ENCODE results near the gene TBL2. TPM values are rescaled to one million over a fixed set of nuclear protein-coding genes. Genes with fewer than 3 reads are reported as not detected.

The TBL2 gene
- total and polyA plus RNA-seq, 2 experiments from 2014 or later: 6.9 to 27.8 TPM

DNA sequence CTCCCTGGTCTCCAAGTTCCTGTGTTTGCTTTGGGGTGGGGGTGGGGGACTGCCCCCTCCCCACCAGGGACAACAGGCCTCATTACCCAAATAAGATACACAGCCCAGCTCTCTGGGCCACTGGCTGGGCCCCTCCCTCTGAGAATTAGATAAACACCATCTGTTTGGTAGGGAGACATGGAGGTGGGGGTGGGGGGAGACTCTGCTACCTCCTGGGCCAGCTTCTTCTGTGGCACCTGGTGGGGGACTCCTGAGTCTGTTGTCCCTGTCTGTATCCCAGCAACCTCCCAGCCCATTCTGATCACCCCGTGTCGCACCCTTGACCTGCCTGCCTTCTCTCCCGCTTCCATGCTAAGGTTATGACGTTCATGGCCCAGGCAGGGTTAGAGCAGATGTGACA lies 40.2 kb upstream of the TBL2 start:
- Mint-ChIP-seq H3K4me1 (peaks cover 2% of the 10 kb centered on the region; the same call in 1 of the 3 replicates), H3K27me3 (ENCODE audit: insufficient read depth, low read depth, poor library complexity) (peaks cover 16% of the 10 kb centered on the region), H3K36me3 (ENCODE audit: low read depth) (no peaks in the 10 kb centered on the region; the same call in 1 of the 3 replicates), H3K4me3 (no peak overlapping the region), H3K27ac (no peak overlapping the region), H3K9me3 (no peaks in the 10 kb centered on the region)
- Histone ChIP-seq H3F3A (replicated peaks; ENCODE audit: low read depth) (0 out of 2 replicates have a peak, but pooled peaks cover 5% of the 10 kb centered on the region), H3K9me2 (ENCODE audit: insufficient read depth) (no peaks in the 10 kb centered on the region), H3K36me3 (ENCODE audit: insufficient read depth) (no peaks in the 10 kb centered on the region; the same call in 1 of the 2 replicates), H4K20me1 (replicated peaks; ENCODE audit: insufficient read depth) (no peaks in the 10 kb centered on the region), H3K27ac (ENCODE audit: low read depth) (no peak overlapping the region), H3K27me3 (ENCODE audit: insufficient read depth) (peaks cover 6% of the 10 kb centered on the region), H3K4me1 (ENCODE audit: insufficient read depth) (0 out of 2 replicates have a peak, but pooled peaks cover 8% of the 10 kb centered on the region), H3K79me2 (replicated peaks; ENCODE audit: insufficient read depth) (no peaks in the 10 kb centered on the region), H2AFZ (no peak overlapping the region), H3K4me2 (no peak overlapping the region), H3K4me3 (no peak overlapping the region)
- ATAC-seq (no peak), DNase-seq (ENCODE audit: low spot score) (no peak)
- TF ChIP-seq, protein P1, sequence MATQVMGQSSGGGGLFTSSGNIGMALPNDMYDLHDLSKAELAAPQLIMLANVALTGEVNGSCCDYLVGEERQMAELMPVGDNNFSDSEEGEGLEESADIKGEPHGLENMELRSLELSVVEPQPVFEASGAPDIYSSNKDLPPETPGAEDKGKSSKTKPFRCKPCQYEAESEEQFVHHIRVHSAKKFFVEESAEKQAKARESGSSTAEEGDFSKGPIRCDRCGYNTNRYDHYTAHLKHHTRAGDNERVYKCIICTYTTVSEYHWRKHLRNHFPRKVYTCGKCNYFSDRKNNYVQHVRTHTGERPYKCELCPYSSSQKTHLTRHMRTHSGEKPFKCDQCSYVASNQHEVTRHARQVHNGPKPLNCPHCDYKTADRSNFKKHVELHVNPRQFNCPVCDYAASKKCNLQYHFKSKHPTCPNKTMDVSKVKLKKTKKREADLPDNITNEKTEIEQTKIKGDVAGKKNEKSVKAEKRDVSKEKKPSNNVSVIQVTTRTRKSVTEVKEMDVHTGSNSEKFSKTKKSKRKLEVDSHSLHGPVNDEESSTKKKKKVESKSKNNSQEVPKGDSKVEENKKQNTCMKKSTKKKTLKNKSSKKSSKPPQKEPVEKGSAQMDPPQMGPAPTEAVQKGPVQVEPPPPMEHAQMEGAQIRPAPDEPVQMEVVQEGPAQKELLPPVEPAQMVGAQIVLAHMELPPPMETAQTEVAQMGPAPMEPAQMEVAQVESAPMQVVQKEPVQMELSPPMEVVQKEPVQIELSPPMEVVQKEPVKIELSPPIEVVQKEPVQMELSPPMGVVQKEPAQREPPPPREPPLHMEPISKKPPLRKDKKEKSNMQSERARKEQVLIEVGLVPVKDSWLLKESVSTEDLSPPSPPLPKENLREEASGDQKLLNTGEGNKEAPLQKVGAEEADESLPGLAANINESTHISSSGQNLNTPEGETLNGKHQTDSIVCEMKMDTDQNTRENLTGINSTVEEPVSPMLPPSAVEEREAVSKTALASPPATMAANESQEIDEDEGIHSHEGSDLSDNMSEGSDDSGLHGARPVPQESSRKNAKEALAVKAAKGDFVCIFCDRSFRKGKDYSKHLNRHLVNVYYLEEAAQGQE (IDR thresholded peaks at IDR 0.05; ENCODE audit: unreplicated experiment): no peak
- TF ChIP-seq ZNF114 (CRISPR knock-in tag; IDR thresholded peaks at IDR 0.05): no peak
- TF ChIP-seq ZNF331 (CRISPR knock-in tag; IDR thresholded peaks at IDR 0.05; ENCODE audit: low read depth): no peak
- TF ChIP-seq, protein P2, sequence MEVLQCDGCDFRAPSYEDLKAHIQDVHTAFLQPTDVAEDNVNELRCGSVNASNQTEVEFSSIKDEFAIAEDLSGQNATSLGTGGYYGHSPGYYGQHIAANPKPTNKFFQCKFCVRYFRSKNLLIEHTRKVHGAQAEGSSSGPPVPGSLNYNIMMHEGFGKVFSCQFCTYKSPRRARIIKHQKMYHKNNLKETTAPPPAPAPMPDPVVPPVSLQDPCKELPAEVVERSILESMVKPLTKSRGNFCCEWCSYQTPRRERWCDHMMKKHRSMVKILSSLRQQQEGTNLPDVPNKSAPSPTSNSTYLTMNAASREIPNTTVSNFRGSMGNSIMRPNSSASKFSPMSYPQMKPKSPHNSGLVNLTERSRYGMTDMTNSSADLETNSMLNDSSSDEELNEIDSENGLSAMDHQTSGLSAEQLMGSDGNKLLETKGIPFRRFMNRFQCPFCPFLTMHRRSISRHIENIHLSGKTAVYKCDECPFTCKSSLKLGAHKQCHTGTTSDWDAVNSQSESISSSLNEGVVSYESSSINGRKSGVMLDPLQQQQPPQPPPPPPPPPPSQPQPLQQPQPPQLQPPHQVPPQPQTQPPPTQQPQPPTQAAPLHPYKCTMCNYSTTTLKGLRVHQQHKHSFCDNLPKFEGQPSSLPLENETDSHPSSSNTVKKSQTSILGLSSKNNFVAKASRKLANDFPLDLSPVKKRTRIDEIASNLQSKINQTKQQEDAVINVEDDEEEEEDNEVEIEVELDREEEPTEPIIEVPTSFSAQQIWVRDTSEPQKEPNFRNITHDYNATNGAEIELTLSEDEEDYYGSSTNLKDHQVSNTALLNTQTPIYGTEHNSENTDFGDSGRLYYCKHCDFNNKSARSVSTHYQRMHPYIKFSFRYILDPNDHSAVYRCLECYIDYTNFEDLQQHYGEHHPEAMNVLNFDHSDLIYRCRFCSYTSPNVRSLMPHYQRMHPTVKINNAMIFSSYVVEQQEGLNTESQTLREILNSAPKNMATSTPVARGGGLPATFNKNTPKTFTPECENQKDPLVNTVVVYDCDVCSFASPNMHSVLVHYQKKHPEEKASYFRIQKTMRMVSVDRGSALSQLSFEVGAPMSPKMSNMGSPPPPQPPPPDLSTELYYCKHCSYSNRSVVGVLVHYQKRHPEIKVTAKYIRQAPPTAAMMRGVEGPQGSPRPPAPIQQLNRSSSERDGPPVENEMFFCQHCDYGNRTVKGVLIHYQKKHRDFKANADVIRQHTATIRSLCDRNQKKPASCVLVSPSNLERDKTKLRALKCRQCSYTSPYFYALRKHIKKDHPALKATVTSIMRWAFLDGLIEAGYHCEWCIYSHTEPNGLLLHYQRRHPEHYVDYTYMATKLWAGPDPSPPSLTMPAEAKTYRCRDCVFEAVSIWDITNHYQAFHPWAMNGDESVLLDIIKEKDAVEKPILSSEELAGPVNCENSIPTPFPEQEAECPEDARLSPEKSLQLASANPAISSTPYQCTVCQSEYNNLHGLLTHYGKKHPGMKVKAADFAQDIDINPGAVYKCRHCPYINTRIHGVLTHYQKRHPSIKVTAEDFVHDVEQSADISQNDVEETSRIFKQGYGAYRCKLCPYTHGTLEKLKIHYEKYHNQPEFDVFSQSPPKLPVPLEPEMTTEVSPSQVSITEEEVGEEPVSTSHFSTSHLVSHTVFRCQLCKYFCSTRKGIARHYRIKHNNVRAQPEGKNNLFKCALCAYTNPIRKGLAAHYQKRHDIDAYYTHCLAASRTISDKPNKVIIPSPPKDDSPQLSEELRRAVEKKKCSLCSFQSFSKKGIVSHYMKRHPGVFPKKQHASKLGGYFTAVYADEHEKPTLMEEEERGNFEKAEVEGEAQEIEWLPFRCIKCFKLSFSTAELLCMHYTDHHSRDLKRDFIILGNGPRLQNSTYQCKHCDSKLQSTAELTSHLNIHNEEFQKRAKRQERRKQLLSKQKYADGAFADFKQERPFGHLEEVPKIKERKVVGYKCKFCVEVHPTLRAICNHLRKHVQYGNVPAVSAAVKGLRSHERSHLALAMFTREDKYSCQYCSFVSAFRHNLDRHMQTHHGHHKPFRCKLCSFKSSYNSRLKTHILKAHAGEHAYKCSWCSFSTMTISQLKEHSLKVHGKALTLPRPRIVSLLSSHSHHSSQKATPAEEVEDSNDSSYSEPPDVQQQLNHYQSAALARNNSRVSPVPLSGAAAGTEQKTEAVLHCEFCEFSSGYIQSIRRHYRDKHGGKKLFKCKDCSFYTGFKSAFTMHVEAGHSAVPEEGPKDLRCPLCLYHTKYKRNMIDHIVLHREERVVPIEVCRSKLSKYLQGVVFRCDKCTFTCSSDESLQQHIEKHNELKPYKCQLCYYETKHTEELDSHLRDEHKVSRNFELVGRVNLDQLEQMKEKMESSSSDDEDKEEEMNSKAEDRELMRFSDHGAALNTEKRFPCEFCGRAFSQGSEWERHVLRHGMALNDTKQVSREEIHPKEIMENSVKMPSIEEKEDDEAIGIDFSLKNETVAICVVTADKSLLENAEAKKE (CRISPR knock-in tag; IDR thresholded peaks at IDR 0.05): no peak
- TF ChIP-seq JUNB (IDR thresholded peaks at IDR 0.05; ENCODE audit: unreplicated experiment): no peak
- TF ChIP-seq EZH2phosphoT487 (IDR thresholded peaks at IDR 0.05; ENCODE audit: unreplicated experiment): no peak
- TF ChIP-seq NANOG (IDR thresholded peaks at IDR 0.05; ENCODE audit: borderline replicate concordance): no peak
- no peak for TF ChIP-seq STAT1 (IDR thresholded peaks at IDR 0.05; ENCODE audit: unreplicated experiment)
- TF ChIP-seq EZH2 (IDR thresholded peaks at IDR 0.05; ENCODE audit: low read depth, unreplicated experiment): no peak
- no peak for TF ChIP-seq CREB1 (CRISPR knock-in tag; IDR thresholded peaks at IDR 0.05; ENCODE audit: low read depth)
- TF ChIP-seq, protein P3, sequence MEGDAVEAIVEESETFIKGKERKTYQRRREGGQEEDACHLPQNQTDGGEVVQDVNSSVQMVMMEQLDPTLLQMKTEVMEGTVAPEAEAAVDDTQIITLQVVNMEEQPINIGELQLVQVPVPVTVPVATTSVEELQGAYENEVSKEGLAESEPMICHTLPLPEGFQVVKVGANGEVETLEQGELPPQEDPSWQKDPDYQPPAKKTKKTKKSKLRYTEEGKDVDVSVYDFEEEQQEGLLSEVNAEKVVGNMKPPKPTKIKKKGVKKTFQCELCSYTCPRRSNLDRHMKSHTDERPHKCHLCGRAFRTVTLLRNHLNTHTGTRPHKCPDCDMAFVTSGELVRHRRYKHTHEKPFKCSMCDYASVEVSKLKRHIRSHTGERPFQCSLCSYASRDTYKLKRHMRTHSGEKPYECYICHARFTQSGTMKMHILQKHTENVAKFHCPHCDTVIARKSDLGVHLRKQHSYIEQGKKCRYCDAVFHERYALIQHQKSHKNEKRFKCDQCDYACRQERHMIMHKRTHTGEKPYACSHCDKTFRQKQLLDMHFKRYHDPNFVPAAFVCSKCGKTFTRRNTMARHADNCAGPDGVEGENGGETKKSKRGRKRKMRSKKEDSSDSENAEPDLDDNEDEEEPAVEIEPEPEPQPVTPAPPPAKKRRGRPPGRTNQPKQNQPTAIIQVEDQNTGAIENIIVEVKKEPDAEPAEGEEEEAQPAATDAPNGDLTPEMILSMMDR (conservative IDR thresholded peaks at IDR 0.05; ENCODE audit: low read depth in 2 of 2): no peak
- TF ChIP-seq POLR2AphosphoS5 (IDR thresholded peaks at IDR 0.05; ENCODE audit: low read depth): no peak
- TF ChIP-seq, protein P4, sequence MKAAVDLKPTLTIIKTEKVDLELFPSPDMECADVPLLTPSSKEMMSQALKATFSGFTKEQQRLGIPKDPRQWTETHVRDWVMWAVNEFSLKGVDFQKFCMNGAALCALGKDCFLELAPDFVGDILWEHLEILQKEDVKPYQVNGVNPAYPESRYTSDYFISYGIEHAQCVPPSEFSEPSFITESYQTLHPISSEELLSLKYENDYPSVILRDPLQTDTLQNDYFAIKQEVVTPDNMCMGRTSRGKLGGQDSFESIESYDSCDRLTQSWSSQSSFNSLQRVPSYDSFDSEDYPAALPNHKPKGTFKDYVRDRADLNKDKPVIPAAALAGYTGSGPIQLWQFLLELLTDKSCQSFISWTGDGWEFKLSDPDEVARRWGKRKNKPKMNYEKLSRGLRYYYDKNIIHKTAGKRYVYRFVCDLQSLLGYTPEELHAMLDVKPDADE (IDR thresholded peaks at IDR 0.05): no peak
